PFSK-1 (cell line): ENCODE results near the gene MIX23.

ENCODE experiments used
- FOXP2 ChIP-seq: optimal IDR thresholded peaks from 2 replicates; pipeline ENCODE3; 2011; ENCODE audit warnings: borderline replicate concordance, control low read depth, inconsistent platforms; ENCODE audit not compliant: insufficient read depth; ENCODE audit errors: extremely low read length, extremely low read depth
- POLR2AphosphoS5 ChIP-seq: IDR thresholded peaks from 2 replicates; pipeline ENCODE4 v1.6.1; 2012; ENCODE audit warnings: low read depth, mild to moderate bottlenecking, control low read depth, low read length, moderate library complexity
- SIN3A ChIP-seq: IDR thresholded peaks from 2 replicates; pipeline ENCODE4 v1.6.1; 2012; ENCODE audit warnings: mild to moderate bottlenecking, low read length, moderate library complexity, borderline replicate concordance; ENCODE audit not compliant: insufficient read depth
- TAF1 ChIP-seq: IDR thresholded peaks from 2 replicates; pipeline ENCODE4 v1.6.1; 2012; ENCODE audit warnings: low read length, control low read depth, borderline replicate concordance; ENCODE audit not compliant: insufficient read depth
- TF ChIP-seq, protein P1 (sequence below), 2 experiments: IDR thresholded peaks; 2 replicates each; pipeline versions ENCODE4 v1.6.1 to v1.8.0; 2011 to 2012; ENCODE audit warnings: low read depth in 2 of 2, low read length in 2 of 2, control low read depth in 1 of 2, inconsistent platforms in 1 of 2, mild to moderate bottlenecking in 1 of 2, moderate library complexity in 1 of 2; ENCODE audit not compliant: insufficient read depth in 1 of 2

The MIX23 gene

DNA sequence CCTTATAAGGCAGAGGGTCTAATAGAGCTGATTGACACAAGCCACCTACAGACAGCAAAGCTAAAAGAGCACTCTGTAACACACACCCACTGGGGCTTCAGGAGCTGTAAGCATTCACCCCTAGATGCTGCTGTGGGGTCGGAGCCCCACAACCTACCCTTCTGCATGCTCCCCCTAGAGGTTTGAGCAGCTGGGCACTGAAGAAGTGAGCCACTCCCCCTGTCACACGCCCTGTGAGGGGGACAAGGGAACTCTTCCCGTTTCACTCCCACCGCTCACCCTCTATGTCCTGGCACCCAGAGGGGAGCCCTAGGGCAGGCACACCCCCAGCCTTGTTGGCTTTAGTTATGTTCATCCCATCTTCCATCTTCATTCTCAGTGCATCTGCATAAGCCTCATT, 67.4 kb downstream of the MIX23 start:
- TF ChIP-seq, protein P1, sequence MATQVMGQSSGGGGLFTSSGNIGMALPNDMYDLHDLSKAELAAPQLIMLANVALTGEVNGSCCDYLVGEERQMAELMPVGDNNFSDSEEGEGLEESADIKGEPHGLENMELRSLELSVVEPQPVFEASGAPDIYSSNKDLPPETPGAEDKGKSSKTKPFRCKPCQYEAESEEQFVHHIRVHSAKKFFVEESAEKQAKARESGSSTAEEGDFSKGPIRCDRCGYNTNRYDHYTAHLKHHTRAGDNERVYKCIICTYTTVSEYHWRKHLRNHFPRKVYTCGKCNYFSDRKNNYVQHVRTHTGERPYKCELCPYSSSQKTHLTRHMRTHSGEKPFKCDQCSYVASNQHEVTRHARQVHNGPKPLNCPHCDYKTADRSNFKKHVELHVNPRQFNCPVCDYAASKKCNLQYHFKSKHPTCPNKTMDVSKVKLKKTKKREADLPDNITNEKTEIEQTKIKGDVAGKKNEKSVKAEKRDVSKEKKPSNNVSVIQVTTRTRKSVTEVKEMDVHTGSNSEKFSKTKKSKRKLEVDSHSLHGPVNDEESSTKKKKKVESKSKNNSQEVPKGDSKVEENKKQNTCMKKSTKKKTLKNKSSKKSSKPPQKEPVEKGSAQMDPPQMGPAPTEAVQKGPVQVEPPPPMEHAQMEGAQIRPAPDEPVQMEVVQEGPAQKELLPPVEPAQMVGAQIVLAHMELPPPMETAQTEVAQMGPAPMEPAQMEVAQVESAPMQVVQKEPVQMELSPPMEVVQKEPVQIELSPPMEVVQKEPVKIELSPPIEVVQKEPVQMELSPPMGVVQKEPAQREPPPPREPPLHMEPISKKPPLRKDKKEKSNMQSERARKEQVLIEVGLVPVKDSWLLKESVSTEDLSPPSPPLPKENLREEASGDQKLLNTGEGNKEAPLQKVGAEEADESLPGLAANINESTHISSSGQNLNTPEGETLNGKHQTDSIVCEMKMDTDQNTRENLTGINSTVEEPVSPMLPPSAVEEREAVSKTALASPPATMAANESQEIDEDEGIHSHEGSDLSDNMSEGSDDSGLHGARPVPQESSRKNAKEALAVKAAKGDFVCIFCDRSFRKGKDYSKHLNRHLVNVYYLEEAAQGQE (IDR thresholded peaks at IDR 0.05; ENCODE audit: insufficient read depth in 1 of 2, low read depth in 2 of 2, low read length in 2 of 2) = no peak
- TF ChIP-seq SIN3A (no peak), TAF1 (no peak), POLR2AphosphoS5 (no peak), FOXP2 (no peak)

DNA sequence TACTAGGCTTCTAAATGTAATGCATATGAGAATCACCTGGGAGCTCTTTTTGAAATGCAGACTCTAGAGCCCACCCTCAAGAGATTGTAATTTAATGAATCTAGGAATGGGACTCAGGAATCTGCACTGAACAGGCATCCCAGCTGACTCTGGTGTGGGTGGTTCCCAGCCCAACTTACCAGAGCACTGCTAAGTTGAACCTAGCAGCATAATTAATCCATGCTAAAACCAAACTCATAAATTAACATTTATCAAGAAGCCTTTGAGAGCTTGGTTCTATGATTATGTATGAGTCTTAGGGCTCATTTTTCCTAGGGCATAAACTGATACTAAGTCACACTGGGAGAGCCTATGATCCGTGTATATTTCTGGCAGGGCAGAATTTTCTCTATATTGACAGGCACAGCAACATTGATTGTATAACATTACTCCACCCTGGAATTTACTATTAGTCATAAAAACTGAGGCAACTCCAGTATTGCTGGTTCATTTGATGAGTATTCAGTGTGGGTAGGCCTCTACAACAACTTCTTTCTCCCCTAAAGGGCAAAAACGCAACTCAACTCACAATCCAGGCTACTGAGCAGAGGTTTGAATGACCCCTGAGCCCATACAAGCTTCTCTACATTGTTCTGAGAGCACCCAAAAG, 68.7 kb downstream of the MIX23 start:
- TF ChIP-seq POLR2AphosphoS5 (no peak), TAF1 (no peak), FOXP2 (no peak), SIN3A (no peak)
- TF ChIP-seq, protein P1 (IDR thresholded peaks at IDR 0.05; ENCODE audit: insufficient read depth in 1 of 2, low read depth in 2 of 2, low read length in 2 of 2) = no peak

DNA sequence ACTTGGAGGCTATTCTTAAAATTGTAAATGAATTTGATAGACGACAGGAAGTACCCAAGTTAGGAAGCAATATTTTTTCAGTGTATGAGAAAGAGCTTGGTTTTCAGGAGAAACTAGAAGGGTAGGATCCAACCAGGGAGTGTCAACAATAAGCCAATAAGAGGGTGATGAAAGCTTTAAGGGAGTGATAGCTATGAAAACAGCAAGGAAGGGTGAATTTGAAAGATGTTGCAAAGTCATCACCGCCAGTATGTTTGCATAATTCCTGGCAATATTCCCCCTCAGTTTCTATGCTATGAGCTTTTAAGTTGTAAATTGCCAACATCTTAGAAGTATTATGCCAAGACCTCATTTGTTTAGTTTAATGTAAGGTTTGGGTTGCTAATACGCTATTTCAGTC, 69.8 kb downstream of the MIX23 start:
- TF ChIP-seq SIN3A (no peak), POLR2AphosphoS5 (no peak), FOXP2 (no peak), TAF1 (no peak)
- TF ChIP-seq, protein P1 (IDR thresholded peaks at IDR 0.05; ENCODE audit: insufficient read depth in 1 of 2, low read depth in 2 of 2, low read length in 2 of 2) = no peak

DNA sequence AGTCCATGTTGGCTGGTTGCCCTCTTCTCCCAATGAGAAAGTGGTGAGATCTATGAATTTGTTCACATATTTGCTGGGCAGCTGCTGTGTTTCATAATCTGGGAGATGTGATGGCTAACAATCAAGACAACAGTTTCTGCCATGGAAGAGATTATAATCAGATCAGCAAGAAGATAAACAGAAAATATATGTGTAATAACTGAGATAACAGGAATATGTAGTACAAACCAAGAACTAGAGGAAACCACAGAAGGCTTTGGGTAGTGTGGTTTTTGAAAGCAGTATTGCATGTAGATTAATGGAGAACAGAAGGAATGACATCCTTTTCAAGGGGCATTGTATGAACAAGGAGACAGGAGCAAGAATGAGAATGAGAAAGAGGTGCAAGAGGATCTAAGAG, 70.2 kb downstream of the MIX23 start:
- no peak for TF ChIP-seq FOXP2
- no peak for TF ChIP-seq SIN3A
- TF ChIP-seq POLR2AphosphoS5 = no peak
- TF ChIP-seq, protein P1 (IDR thresholded peaks at IDR 0.05; ENCODE audit: insufficient read depth in 1 of 2, low read depth in 2 of 2, low read length in 2 of 2) = no peak
- no peak for TF ChIP-seq TAF1

DNA sequence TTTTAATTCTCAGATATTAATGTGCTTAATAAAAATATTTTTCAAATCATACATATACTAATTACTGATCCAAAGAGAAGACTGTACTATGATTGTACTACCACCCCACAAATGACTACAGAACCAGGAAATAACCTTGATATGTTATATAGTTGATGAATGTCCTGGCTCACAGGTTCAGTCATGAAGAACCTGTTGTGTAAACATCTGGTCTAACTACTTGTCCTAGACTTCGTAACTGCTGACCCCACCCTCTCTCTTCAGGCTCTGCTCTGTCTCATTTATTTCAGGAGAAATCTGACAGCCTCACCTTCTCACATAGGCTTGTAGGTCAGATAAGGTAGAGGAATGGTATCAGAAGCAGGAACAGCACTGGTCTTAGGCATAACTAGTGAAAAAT, 72.7 kb downstream of the MIX23 start:
- no peak for TF ChIP-seq TAF1
- TF ChIP-seq, protein P1 (IDR thresholded peaks at IDR 0.05; ENCODE audit: insufficient read depth in 1 of 2, low read depth in 2 of 2, low read length in 2 of 2) = no peak
- TF ChIP-seq SIN3A = no peak
- TF ChIP-seq POLR2AphosphoS5 = no peak
